HG03025 (cell line): ENCODE results near the gene UBXN2A.

ENCODE experiments used
- ATAC-seq: cut with Tn5 transposase; IDR thresholded peaks from one replicate; pipeline ENCODE4 v1.9.1; 2021; ENCODE audit warnings: mild to moderate bottlenecking, moderate library complexity; ENCODE audit not compliant: unreplicated experiment, low FRiP score

UBXN2A gene

GRCh38 chr2:23939987-23940717 lies at the start of gene UBXN2A:
TSS of gene UBXN2A (plus strand) at chr2:23940463. CDS start at chr2:23958315, 17,852 bp downstream.
- peak; percentile 68 for ATAC-seq

- ATAC-seq = no peak
Observed at GRCh38 chr2:23900133-23900532, 40.1 kb upstream of the UBXN2A start.

DNA sequence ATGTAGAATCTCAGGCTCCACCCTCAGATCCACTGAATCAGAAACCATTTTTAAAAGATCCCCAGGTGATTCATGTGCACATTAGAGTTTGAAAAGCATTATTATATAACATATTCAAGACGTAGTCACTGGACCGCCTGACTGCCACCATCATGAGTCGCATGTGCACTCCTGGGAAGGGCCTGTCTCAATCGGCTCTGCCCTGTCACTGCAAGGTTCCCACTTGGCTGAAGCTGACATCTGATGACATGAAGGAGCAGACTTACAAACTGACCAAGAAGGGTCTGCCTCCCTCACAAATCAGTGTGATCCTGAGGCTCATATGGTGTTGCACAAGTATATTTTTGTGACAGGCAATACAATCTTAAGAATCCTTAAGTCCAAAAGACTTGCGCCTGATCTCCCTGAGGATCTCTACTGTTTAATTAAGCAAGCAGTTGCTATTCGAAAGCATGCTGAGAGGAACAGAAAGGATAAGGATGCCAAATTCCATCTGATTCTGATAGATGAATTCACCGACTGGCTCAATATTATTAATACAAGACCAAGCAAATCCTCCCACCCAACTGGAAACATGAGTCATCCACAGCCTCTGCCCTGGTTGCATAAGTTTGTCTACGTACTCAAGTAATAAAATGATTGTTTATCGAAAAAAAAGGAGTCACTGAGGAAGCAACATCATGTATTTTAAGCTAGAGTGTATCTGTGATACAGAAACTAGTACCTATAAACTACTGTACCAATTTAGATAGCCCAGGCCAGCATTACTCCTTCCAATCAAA lies 39.5 kb upstream of the UBXN2A start:
- ATAC-seq = no peak

DNA sequence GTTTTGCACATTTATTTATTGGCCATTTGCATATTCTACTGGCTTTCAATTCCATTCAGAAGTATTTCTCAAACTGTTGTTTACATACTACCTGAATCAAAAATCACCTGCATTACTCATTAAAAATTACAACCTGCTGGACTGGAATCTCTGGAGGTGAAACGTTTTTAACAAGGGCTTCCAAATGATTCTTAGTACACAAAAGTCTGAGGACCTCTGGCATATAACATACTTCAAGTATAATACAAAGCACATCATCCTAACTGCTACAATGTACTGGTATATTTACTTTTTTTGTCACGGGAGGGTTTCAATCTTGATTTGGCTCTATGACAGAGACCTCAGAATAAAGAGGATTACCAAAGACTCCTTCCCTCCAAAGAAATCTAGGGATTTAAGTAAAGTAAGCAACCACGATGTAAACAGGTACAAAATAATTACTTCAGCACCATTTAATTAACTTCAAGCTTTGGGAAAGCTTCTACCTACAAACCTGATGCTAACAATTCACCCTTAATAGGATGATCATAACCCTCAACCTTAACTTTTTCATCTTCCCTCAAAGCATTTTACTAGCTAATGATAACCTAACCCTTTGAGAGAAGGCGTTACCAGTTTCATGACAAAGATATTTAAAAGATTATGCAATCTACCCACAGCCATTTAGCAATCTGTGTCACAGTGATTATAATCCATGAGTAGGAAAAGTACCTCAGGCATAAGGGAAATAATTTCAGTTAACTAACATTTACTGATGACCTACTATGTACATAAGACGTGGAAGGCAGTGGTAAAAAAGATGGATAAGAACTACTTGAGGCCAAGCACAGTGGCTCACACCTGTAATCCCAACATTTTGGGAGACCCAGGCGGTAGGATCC lies 38.1 kb upstream of the UBXN2A start:
- no peak for ATAC-seq

DNA sequence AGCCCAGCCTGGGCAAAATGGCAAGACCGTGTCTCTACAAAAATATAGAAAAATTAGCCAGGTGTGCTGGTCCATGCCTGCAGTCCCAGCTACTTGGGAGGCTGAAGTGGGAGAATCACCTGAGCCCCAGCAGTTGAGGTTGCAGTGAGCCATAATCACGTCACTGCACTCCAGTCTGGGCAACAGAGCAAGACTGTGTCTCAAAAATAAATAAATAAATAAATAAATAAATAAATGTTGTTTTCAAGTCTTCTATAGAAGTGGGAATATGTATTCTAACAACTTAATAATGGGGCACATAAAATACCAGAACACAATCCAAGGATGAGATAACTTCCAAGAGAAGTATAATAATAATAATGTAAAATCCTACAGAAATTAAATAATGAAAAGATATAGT lies 37.2 kb upstream of the UBXN2A start:
- no peak for ATAC-seq

GRCh38 chr2:23904215-23904614 lies 36.0 kb upstream of the UBXN2A start:
- ATAC-seq = no peak

GRCh38 chr2:23904692-23905091 lies 35.6 kb upstream of the UBXN2A start:
- ATAC-seq = no peak

- no peak for ATAC-seq
Observed at GRCh38 chr2:23905155-23905554, 35.1 kb upstream of the UBXN2A start.

DNA sequence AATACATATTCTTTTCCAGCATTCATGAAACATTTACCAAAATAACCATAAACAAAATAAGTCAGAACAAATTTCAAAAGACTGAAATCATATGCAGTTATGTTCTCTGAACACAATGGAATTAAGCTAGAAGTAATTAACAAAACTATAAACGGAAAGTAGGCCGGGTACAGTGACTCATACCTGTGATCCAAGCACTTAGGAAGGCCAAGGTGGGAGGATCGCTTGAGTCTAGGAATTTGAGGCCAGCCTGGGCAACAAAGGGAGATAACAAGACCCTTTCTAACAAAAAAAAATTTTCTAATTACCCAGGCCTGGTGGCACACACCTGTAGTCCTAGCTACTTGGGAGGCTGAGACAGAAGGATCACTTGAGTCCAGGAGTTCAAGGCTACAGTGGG lies 28.2 kb upstream of the UBXN2A start:
- no peak for ATAC-seq

- ATAC-seq = no peak
Observed at GRCh38 chr2:23915327-23915726, 24.9 kb upstream of the UBXN2A start.

DNA sequence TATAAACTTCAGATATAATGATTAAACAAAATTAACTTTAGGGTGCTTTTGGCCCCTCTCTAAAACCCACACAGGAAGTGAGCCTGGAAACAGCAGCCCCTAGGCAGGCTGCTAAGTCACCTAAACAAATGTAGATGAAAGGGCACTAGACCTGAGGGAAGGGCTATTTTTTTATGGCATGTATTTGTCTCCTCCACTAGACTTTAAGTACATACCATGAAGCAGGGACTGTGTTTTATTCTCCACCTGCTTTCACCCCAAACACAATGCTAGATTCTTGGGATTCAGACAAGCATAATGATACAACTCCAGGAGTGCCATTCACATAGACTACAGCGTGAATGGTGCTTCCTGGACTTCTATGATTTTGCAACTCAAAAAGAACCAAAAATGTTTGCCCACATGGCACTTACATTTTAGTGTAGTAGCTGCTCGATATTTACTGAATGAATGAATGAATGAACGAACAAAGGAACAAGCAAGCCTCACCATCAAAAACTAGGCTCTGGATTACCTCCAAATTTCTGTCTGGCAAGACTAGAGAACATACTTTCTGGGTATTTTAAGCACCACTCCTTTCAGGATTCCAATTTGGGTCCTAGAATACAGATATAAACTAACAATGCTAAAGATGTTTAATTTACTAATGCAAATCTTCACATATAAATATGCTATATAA lies 23.4 kb upstream of the UBXN2A start:
- no peak for ATAC-seq

- ATAC-seq = no peak
Observed at GRCh38 chr2:23918837-23919489, 21.3 kb upstream of the UBXN2A start.

DNA sequence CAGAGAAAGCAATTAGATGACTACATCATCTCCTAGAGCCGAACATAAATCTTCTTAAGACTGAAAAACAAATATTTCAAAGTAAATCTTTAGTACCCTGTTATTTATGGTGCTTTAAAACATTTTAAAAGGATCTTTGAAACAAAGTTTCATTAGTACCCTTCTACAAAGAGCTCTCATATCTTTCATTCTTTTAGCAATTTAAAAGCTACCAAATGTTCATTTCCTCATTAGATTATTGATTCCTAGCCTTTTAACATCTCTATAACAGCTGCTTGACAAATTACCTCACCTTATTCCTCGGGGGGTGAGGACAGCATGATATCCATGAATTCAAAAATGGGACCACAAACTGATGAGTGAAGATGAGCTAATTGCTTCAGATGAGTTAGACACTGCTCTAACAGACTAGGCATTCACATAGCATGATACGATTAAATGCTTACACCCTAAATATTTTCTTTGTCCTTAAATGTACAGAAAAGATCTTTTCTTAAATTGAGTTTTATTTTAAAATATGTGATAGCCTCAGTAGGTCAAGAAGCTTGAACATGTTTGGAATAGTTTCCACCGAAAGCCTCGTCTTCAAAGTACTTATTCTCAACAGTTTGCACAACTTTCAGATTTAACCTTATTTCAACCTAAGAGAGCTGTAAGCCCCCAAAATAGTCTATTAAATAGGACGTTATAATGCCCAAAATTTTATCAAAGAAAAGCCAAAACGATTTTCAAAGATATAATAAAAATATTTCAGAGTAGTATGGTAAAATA lies 15.5 kb upstream of the UBXN2A start:
- no peak for ATAC-seq

GRCh38 chr2:23925702-23926289 lies 14.5 kb upstream of the UBXN2A start:
- ATAC-seq = peak; percentile 54

DNA sequence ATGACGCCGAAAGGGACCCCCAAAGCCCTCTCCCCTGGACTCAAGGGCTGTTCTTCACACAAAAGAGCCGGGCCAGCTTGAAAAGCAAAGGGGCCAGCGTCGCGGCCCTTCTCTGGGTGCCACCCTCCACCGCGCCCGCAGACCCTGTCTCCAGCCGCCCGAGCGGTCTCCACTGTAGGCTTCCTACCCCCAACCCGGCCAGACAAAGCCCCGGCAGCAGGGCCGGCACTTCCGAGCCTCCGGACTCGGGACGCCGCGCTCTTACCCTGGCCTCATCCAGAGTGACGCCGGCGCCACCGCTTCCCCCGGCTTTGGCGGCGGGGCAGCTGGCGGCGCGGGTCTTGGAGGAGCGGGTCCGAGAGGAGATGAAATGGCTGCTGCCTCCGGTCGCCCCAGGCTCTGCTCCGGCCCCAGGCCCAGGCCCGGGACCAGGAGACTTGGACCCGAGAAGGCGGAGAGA lies 13.9 kb upstream of the UBXN2A start:
- peak; percentile 24 for ATAC-seq

DNA sequence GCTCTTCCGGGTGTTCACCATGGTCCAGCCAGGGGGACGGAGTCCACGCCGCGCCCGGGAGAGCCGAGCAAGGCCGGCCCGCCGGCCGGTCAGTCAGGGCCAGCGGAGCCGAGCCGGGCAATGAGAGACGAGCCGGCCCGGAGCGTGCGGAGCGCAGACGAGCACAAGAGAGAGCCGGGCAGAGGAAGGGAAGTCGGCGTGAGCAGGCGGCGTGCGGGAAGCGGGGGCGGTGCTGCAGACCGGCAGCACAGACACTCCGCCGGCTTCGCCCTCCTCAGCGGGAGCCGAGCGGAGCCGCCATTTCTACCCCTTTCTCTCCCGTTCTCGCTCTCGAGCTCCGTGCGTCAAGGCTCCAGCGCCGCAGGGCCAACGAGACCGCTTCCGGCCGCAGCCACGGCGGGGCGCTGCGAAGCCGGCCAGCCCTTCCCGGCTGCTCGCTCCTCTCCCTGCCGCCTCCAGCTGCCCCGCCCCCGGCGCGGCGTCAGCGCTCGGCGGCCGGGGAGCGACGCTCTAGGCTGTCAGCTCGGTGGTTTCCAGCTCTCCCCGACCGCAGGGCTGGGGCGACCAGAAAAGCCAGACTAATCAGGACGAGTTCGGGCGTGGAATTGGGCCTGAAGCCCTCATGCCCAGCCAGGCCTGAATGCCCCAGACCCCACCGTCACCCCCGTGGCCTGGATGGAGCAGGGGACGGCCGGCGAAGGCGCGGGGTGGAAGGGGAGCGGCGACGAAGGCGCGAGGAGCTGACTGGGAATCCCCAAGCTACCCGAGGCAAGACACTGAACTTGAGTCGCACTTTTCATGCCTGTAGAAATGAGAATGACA lies 13.3 kb upstream of the UBXN2A start, which contains the start of gene ATAD2B:
TSS of gene ATAD2B (minus strand) at position 374 of the 822 bp plus-strand sequence. CDS start at position 21, 353 bp downstream.
- ATAC-seq = peak; percentile 77

- ATAC-seq = no peak
Observed at GRCh38 chr2:23934259-23934658, 6.0 kb upstream of the UBXN2A start.
